Endothelial cell (in vitro differentiated cells): Measurements from ENCODE around the gene CD151. TPM values are rescaled to one million over a fixed set of nuclear protein-coding genes. Genes with fewer than 3 reads are reported as not detected.

Source experiments
- DNase-seq: peaks from one replicate; pipeline ENCODE4 v3.0.0; 2021; ENCODE audit warnings: low spot score
- H3K27ac Mint-ChIP-seq: one replicate; pipeline ENCODE4 v1.8.0; 2021; ENCODE audit warnings: mixed read lengths, inconsistent platforms; ENCODE audit not compliant: unreplicated experiment
- H3K27me3 Mint-ChIP-seq: one replicate; pipeline ENCODE4 v1.8.0; 2021; ENCODE audit warnings: mild to moderate bottlenecking, moderate library complexity, mixed read lengths, inconsistent platforms; ENCODE audit not compliant: unreplicated experiment
- H3K36me3 Mint-ChIP-seq: one replicate; pipeline ENCODE4 v1.8.0; 2021; ENCODE audit warnings: mild to moderate bottlenecking, low read depth, mixed read lengths, inconsistent platforms; ENCODE audit not compliant: unreplicated experiment
- H3K4me1 Mint-ChIP-seq: one replicate; pipeline ENCODE4 v1.8.0; 2021; ENCODE audit warnings: mild to moderate bottlenecking, mixed read lengths, inconsistent platforms; ENCODE audit not compliant: unreplicated experiment
- H3K4me3 Mint-ChIP-seq: one replicate; pipeline ENCODE4 v1.8.0; 2021; ENCODE audit warnings: mild to moderate bottlenecking, mixed read lengths, inconsistent platforms; ENCODE audit not compliant: unreplicated experiment
- H3K9me3 Mint-ChIP-seq: one replicate; pipeline ENCODE4 v1.8.0; 2021; ENCODE audit warnings: mixed read lengths, inconsistent platforms; ENCODE audit not compliant: unreplicated experiment
- CTCF ChIP-seq: fragments of 200-600 bp; sonication (generic); IDR thresholded peaks from one replicate; pipeline ENCODE4 v1.5.0; 2021; ENCODE audit warnings: antibody characterized with exemption; ENCODE audit not compliant: unreplicated experiment
- total RNA-seq: library from RNA; stranded (reverse); fragmentation: NEBNext Ultra II Directional; extraction: Animal tissue kit (Norgen Biotek cat#: 25700); gene quantifications from one replicate; pipeline ENCODE4 v1.2.1, GENCODE V29; 2021; ENCODE audit not compliant: unreplicated experiment

CD151 gene
- total RNA-seq, 1 donor from 2014 or later, result 49.6 TPM

DNA sequence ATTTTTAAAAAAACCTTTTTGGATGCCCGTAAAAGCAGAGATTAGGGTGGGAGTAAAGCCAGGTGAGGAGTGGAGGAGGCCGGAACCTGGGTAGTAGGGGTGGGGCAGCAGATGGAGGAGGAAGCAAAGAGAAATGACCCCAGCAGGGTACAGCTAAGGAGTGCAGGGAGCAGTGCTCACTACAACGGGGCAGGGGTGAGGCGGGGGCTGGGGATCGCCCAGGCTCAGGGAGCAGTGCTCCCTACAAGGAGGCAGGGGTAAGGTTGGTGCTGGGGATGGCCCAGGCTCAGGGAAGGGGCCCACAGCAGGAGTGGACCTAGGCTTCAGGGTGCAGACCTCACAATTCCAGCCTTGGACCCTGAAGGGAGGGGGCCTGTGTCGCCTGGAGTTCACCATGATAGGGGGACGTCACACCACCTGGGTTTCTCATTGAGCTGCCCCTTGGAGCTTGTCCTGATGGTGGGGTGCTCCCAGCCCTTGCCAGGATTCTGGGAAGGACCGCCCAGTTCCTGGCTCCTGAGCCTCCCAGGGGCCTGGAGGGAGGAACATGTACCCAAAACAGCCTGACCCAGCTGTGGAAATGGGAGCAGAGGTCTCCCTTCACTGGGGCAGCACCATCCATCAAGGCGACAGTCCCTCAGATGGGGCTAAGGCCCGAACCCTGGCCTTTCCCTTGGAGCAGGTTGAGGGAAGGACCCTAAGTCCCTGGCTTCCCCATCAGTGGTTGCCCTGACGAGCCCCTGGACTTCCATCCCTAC is 16.9 kb upstream of the CD151 start:
- H3K27ac Mint-ChIP-seq, result no peak overlapping the region
- H3K4me3 Mint-ChIP-seq, result no peak overlapping the region
- H3K36me3 Mint-ChIP-seq, result peaks cover 14% of the 10 kb centered on the region
- no peak for TF ChIP-seq CTCF
- H3K9me3 Mint-ChIP-seq, result no peaks in the 10 kb centered on the region
- DNase-seq, result no peak
- peaks cover 11% of the 10 kb centered on the region for H3K27me3 Mint-ChIP-seq
- H3K4me1 Mint-ChIP-seq, result peaks cover 8% of the 10 kb centered on the region

- Mint-ChIP-seq H3K36me3 (peaks cover 10% of the 10 kb centered on the region), H3K4me1 (peaks cover 3% of the 10 kb centered on the region), H3K27ac (no peak overlapping the region), H3K9me3 (no peaks in the 10 kb centered on the region), H3K4me3 (no peak overlapping the region), H3K27me3 (peaks cover 7% of the 10 kb centered on the region)
- no peak for TF ChIP-seq CTCF
- no peak for DNase-seq
Observed at GRCh38 chr11:816433-816779, 16.3 kb upstream of the CD151 start.

DNA sequence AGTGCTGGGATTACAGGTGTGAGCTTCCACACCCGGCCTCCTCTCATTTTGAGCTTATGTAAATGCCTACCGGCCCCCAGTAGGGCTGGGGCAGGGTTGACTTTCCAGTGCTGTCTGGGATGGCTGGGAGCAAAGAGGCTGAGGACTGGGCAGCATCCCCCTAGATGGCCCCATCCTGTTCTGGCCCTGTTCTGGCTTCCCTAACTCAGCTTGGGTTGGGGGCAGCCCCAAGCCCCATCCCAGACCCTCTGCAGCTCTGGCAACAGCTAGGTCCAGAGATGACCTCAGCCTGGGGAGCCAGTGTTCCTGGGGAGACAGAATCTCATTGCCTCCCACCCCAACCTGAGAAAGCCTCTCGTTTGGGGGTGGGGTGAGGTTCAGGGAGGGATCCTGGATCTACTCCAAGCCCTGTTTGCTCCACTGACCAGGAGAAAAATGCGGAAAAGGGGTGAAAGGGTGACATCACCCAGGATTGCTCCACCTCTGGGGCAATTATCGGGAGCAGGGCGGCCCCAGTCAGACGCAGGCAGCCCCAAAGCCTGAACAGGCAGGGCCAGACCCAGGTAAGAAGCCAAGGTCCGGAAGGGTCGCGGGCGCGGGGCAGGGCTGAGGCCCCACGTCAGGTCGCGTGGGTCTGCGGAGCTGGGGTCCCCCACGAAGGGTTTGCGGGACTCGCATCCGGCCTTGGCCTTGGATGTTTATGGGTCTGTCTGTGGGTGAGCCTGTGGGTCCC is 14.2 kb upstream of the CD151 start, which contains the start of gene PNPLA2:
Gene PNPLA2, plus strand, starts transcription at position 519 of the 733 bp plus-strand sequence. CDS start 805 bp downstream, outside the sequence.
- DNase-seq, result peak; percentile 10
- no peaks in the 10 kb centered on the region for H3K4me1 Mint-ChIP-seq
- H3K4me3 Mint-ChIP-seq, result peak within 1 kb of the TSS; percentile 82
- no peak within 1 kb of the TSS for H3K27ac Mint-ChIP-seq
- TF ChIP-seq CTCF, result no peak
- H3K9me3 Mint-ChIP-seq, result no peaks in the 10 kb centered on the region
- H3K36me3 Mint-ChIP-seq, result no peaks in the 10 kb centered on the region
- peaks cover 3% of the 10 kb centered on the region for H3K27me3 Mint-ChIP-seq

- peak; percentile 88 for DNase-seq
- Mint-ChIP-seq H3K27ac (no peak overlapping the region), H3K9me3 (no peaks in the 10 kb centered on the region), H3K4me1 (no peaks in the 10 kb centered on the region), H3K27me3 (peaks cover 3% of the 10 kb centered on the region), H3K36me3 (no peaks in the 10 kb centered on the region), H3K4me3 (no peak overlapping the region)
- TF ChIP-seq CTCF, result no peak
Observed at GRCh38 chr11:819129-819931, 13.4 kb upstream of the CD151 start.
